AG04450 (cell line): ENCODE data around the gene E4F1. TPM values are rescaled to one million over a fixed set of nuclear protein-coding genes. Genes with fewer than 3 reads are reported as not detected.
"Not testable (repeated sequence)": the region's sequence is repeated elsewhere in the genome, so short reads cannot be mapped to it uniquely, and the experiment has no call there.

Experiments used
- CTCF ChIA-PET: fragments of 300-600, 350-600 bp; formaldehyde crosslinking; extraction: SDS; loops from one replicate; lab custom pipeline; 2022; ENCODE audit warnings: antibody characterized with exemption, inconsistent platforms; lab: Charles Lee
- POLR2A ChIA-PET: fragments of 350-600 bp; formaldehyde crosslinking; extraction: SDS; loops from one replicate; lab custom pipeline; 2021; ENCODE audit warnings: antibody characterized with exemption, inconsistent platforms; lab: Yijun Ruan, JAX
- DNase-seq: peaks from one replicate; pipeline ENCODE4 v3.0.0-alpha.2; 2011; ENCODE audit warnings: low read depth, low spot score
- H3K27ac ChIP-seq: one replicate; pipeline ENCODE4 v1.5.1; 2012; ENCODE audit warnings: low read depth, low read length, control low read depth
- H3K27me3 ChIP-seq: one replicate; pipeline ENCODE4 v1.6.0; 2012; ENCODE audit warnings: low read length; ENCODE audit not compliant: control insufficient read depth, insufficient read depth
- H3K4me3 ChIP-seq: 2 replicates; pipeline ENCODE4 v1.5.1; 2011; ENCODE audit warnings: mild to moderate bottlenecking, low read depth, low read length, control low read depth
- H3K9me3 ChIP-seq: 2 replicates; pipeline ENCODE4 v1.5.1; 2012; ENCODE audit warnings: low read length; ENCODE audit not compliant: control insufficient read depth, insufficient read depth
- polyA plus RNA-seq: library from polyadenylated mRNA; depleted of rRNA; stranded (reverse); fragments of >200 nt; gene quantifications from 2 replicates; pipeline ENCODE4 v1.2.3, GENCODE V29; 2011
- TF ChIP-seq, protein P1 (sequence below): IDR thresholded peaks from 2 replicates; pipeline ENCODE4 v1.5.1; 2011; ENCODE audit warnings: low read depth, low read length, control low read depth, inconsistent platforms

The E4F1 gene
- polyA plus RNA-seq, 1 experiment, result 8.5 TPM

DNA sequence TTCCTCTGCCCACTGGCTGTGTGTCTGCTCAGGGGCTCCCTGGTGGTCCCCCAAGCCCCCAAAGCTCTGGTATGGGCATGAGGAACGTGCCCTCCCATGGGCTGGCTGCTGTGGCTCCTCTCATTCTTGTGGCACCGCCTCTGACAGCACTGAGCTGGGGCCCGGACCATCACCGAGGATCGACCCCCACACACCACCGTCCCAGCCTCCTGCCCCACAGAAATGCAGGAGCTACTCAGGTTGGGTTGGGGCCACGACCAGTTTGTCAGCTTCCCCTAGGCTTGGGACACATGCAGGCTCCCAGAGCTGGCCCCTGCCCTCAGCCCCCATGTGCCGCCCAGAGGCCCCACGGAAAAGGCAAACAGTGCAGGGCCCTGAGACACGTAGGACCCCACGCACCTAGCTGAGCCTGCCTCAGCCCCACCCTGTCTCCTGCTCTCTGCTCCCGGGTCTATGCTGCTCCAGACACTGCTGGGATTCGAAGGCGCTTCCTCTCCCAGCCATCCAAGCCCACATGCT is 23.7 kb upstream of the E4F1 start:
- no peak for DNase-seq
- Histone ChIP-seq H3K4me3 (no peak overlapping the region), H3K9me3 (peaks cover 9% of the 10 kb centered on the region), H3K27ac (no peak overlapping the region), H3K27me3 (peaks cover 50% of the 10 kb centered on the region)
- TF ChIP-seq, protein P1, sequence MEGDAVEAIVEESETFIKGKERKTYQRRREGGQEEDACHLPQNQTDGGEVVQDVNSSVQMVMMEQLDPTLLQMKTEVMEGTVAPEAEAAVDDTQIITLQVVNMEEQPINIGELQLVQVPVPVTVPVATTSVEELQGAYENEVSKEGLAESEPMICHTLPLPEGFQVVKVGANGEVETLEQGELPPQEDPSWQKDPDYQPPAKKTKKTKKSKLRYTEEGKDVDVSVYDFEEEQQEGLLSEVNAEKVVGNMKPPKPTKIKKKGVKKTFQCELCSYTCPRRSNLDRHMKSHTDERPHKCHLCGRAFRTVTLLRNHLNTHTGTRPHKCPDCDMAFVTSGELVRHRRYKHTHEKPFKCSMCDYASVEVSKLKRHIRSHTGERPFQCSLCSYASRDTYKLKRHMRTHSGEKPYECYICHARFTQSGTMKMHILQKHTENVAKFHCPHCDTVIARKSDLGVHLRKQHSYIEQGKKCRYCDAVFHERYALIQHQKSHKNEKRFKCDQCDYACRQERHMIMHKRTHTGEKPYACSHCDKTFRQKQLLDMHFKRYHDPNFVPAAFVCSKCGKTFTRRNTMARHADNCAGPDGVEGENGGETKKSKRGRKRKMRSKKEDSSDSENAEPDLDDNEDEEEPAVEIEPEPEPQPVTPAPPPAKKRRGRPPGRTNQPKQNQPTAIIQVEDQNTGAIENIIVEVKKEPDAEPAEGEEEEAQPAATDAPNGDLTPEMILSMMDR, result no peak
- CTCF ChIA-PET, result no interaction called here
- POLR2A ChIA-PET, result interaction anchor here (0.9 kb wide), 1 partner anchor 45 kb away, joined by 5 read pairs; the partner anchor contains the start of gene TRAF7

DNA sequence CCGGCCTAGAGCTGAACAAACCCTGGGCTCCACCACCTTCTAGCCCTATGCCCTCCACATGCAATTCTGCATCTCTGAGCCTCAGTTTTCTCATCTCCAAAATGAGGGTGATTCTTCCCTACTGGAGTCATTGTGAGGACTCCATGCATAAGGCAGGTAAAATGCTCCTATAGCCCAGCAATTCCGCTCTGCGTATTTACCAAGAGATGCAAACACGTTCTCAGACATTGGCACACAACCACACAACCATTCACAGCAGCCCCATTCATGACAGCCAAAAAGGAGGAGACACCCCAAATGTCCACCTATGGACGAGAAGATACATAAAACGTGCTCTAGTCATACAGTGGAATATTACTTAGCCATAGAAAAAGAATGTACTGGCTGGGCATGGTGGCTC is 23.1 kb upstream of the E4F1 start:
- H3K27ac ChIP-seq, result no peak overlapping the region
- CTCF ChIA-PET, result no interaction called here
- POLR2A ChIA-PET, result interaction anchor here (1.0 kb wide), 1 partner anchor 482 kb away, joined by 5 read pairs; the partner anchor contains the start of gene KCTD5
- H3K4me3 ChIP-seq, result no peak overlapping the region
- TF ChIP-seq, protein P1, result no peak
- peaks cover 43% of the 10 kb centered on the region for H3K27me3 ChIP-seq
- no peak for DNase-seq
- H3K9me3 ChIP-seq, result peaks cover 8% of the 10 kb centered on the region

DNA sequence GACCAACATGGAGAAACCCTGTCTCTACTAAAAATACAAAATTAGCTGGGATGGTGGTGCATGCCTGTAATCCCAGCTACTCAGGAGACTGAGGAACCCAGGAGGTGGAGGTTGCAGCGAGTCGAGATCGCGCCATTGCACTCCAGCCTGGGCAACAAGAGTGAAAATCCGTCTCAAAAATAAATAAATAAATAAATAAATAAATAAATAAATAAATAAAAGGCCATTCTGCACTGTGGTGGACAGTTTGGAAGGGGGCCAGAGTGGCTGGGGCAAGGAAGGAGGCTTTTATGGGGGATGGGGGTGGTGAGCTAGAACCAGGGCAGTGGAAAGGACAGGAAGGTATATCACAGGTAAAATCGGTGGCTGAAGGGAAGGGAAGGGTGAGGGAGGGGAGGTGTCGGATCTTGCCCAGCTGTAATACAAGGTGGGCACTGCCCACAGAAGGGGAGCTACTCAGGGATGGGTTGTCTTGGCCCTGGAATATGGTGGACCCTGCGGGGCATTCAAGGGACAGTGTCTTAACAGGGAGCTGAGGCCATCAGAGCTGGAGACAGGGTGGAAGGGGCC is 20.2 kb upstream of the E4F1 start:
- DNase-seq, H3K4me3 ChIP-seq, H3K27ac ChIP-seq, H3K9me3 ChIP-seq, CTCF ChIA-PET: not testable (repeated sequence)
- POLR2A ChIA-PET, result interaction anchor here (1.0 to 1.6 kb wide), 2 partner anchors 8 to 48 kb away, joined by 3 to 7 read pairs; partner anchors contain the start of gene TRAF7
- H3K27me3 ChIP-seq, result peaks cover 23% of the 10 kb centered on the region

DNA sequence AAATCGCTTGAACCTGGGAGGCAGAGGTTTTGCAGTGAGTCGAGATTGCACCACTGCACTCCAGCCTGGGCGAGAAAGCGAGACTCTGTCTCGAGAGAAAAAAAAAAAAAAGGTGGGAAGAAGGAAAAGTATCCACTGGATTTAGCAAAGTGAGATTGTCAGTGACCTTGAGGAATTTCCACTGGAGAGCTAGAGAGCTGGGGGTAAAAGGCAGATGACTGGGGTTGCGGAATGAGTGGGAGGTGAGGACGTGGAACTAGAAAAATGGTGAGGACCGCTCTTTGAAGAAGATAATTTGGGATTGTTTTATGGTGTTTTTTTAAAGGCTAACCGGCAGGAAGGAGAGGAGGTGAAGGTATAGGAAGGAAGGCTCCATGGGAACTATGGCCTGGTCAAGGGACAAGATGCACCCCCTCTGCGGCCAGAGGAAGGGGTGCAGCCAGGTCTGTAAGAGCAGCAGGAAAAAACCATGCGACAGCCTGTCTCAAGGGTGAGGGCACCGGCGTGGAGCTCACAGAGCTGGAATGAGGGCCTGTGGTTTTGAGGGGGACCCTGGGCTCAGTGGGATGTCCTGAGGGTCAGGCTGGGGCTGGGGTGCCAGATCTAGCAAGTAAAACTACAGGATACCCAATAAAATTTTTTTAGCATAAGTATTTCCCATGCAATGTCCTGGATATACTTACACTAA is 18.8 kb upstream of the E4F1 start:
- ChIA-PET POLR2A (interaction anchor here (0.5 to 1.8 kb wide), 4 partner anchors 8 to 50 kb away, joined by 3 to 13 read pairs (median 4); partner anchors contain the start of genes CASKIN1, ECI1 and TRAF7), CTCF (no interaction called here)
- Histone ChIP-seq H3K27me3 (peaks cover 9% of the 10 kb centered on the region), H3K4me3 (peak overlapping the region; percentile 95), H3K27ac (peak overlapping the region; percentile 52), H3K9me3 (peaks cover 6% of the 10 kb centered on the region)
- TF ChIP-seq, protein P1, result no peak
- DNase-seq, result no peak

DNA sequence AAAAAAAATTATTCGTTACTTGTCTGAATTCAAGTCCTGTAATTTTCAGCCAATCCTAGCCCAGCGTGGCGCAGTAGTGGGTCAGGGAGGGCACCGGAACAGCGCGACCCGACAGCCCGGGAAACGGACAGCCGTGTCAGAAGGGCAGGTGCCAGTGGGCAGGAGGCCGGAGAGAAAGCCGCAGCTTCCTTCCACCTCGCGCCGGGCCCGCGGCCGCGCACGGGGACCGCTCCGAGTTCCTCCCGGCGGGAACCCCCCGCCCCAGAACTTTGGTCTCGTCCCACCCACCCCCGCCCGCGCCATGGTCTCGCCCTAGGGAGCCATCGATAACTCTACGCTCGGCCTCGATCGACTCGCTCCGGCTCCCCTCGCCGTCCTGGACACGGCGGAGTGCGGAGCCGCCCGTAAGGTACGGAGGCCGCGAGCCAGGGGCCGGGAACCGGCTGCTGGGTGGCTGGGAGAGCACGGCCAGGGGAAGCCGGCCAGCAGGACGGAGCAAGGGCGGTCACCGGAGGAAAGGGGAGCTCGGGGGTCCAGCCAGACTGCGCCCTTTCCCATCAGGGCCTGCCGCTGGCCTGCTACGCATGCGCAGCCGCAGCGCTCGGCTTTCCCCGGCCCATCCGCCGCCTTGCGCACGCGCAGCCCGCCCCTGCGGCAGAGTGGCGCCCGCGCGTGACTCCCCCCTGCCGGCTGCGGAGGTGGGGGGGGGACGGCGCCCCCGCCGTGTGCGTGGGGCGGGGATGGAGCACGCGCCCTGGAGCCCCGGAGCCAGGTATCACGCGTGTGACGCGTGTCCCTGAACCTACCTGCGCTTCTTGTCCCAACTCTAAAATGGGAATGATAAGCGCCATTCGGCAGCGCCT is 18.1 kb upstream of the E4F1 start, which contains the start of gene MLST8:
MLST8 (plus strand) TSS at position 351 of the 863 bp plus-strand sequence. CDS start 632 bp downstream, outside the sequence.
- TF ChIP-seq, protein P1, result no peak
- ChIA-PET POLR2A (interaction anchor here (0.5 to 1.8 kb wide), 6 partner anchors 9 to 262 kb away, joined by 3 to 13 read pairs (median 5); partner anchors contain the start of genes CASKIN1, ECI1, MSRB1 and PGP), CTCF (no interaction called here)
- peaks cover 2% of the 10 kb centered on the region for H3K27me3 ChIP-seq
- H3K9me3 ChIP-seq, result peaks cover 3% of the 10 kb centered on the region
- H3K27ac ChIP-seq, result peak within 1 kb of the TSS; percentile 70
- H3K4me3 ChIP-seq, result peak within 1 kb of the TSS; percentile 95
- peak; percentile 78 for DNase-seq
